Peyer's patch (tissue), 4 donors: ENCODE data around the gene GAK.

Experiments used
- CTCF ChIP-seq, 6 experiments: fragments of 450-650 bp in 4 of 6; fragments of 200-600 bp in 2 of 6; sonication (generic) in 1 of 6; IDR thresholded peaks; one replicate each; pipeline ENCODE4 v1.5.1; 2017 to 2019; ENCODE audit warnings: antibody characterized with exemption in 6 of 6, mild to moderate bottlenecking in 3 of 6, moderate library complexity in 1 of 6
- POLR2A ChIP-seq, 2 donors: fragments of 450-650 bp; IDR thresholded peaks; one replicate each; pipeline ENCODE4 v1.5.1; 2017; ENCODE audit warnings: antibody characterized with exemption in 2 of 2, mild to moderate bottlenecking in 2 of 2, moderate library complexity in 2 of 2

- TF ChIP-seq CTCF (IDR thresholded peaks at IDR 0.05) (no peak), POLR2A (IDR thresholded peaks at IDR 0.05) (no peak)
These were observed 116.5 kb downstream of the GAK start for GRCh38 chr4:815464-816146.
